HG02763 (cell line): ENCODE measurements around the gene NFAM1.

Experiments used
- ATAC-seq: cut with Tn5 transposase; IDR thresholded peaks from one replicate; pipeline ENCODE4 v1.9.1; 2021; ENCODE audit warnings: mild to moderate bottlenecking, moderate library complexity; ENCODE audit not compliant: unreplicated experiment

NFAM1 gene

DNA sequence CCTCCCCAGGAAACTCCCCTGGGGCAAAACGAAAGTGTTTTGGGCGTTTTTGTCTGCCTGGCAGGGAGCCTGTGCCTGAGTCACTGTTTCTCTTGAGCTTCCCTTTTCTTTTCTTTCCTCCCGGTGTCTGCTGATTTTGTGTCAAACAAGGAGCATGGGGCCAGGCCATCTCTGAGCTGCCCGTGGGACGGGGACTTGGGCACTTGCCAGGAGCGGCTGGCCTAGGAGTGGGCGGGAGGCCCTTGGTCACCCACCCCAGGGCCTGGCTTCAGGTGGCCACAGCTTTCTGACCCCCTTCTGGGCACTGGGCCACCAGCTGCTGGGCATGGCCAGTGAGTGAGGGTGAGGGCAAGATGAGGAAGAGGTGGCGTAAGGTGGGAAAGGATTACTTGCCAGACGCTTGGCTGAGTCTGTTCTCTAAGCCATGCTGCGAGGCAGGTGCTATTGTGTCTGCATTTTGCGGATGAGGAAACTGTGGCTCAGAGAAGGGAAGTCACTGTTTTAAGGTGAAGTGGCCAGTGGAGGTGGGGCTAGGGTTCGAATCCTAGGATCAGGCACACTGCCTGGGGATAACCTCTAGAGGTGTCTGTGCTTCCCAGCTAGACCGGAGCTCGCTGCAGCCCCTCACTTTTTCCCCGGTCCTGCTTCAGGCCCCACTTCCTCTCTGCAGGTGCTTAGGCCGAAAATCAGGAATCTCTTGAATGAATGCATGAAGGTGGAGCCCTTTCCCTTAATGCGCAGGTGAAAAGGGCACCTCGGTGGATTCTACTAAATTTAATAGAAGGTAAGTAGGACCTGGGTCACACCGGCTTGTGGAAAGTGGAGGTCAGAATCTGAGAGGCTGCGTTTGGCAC, 7.8 kb upstream of the NFAM1 start:
- ATAC-seq: no peak

DNA sequence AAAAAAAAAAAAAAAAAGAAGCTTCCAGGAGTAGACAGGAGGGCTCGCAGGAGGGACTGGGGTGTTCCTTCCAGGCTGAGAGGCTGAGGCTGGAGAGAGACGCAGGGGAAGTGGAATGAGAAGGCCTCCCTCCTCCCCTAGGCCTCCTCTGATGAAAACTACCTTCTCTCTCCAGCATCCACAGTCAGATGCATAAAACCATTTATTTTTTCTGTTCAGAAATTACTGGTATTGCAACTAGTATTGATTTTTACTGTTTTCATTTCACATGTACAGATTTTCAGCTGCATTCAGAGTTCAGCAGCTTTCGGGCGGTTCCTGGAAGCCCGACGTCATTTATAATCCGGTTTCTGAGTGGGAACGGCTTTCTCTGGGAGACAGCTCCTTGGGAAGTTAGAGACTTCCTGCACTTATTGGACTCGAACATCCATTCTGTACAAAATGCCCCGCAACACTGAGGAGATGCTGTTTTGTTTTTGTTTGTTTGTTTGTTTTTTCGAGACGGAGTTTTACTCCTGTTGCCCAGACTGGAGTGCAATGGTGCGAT, 6.9 kb upstream of the NFAM1 start:
- ATAC-seq: no peak

DNA sequence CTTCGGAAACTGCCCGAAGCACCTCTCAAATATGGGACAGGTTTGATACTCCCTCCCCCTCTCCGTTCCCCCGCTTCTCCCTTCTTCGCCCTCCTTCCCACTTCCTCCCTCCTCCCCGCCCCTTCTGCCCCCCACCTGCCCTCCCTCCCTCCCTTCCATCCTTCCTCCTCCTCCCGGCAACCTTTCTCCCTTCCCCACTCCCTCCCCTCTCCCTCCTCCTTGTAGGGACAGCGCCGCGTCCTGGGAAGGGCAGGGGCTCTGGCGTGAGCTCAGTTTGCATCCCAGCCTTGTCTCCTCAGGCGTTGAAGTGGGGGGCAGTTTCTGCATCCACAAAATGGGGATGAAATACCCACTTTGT, 6.1 kb upstream of the NFAM1 start:
- no peak for ATAC-seq

DNA sequence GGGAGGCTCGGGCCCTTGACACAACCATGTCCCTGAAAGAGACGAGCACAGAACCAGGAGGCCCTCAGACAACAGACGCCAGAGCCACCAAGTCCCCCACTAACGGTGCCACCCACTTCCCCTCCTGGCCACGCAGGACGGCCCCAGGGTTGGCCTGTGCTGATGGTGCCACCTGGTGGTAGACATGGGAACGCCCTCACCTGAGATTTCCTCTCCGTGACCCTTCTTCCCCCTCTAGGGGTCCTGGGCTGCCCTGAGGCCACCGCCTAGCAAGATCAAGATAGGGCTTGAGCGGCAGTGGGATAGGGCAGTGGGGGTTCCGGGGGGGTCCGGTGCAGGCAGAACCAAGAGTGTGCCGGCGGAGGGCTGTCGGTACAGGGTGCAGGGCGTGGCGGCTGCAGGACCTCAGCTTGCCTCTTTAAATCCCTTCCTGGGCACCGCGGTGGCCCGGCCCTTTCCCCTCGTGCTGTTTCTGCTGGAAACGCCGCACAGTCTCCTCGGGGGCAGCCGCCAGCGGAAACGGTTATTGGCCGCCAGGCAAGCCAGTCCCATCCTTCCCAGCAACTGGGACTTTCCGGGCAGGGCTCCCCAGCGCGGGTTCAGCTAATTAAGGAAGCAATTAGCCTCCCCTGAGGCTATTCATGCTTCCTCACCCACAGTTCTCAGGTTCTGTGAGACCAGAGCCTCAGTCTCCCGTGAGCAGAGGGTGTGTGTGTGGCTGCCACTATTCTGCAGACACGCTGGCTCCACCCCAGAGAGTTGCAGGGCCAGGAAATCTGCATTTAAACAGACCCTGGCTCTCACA, 5.5 kb upstream of the NFAM1 start:
- peak; percentile 64 for ATAC-seq

DNA sequence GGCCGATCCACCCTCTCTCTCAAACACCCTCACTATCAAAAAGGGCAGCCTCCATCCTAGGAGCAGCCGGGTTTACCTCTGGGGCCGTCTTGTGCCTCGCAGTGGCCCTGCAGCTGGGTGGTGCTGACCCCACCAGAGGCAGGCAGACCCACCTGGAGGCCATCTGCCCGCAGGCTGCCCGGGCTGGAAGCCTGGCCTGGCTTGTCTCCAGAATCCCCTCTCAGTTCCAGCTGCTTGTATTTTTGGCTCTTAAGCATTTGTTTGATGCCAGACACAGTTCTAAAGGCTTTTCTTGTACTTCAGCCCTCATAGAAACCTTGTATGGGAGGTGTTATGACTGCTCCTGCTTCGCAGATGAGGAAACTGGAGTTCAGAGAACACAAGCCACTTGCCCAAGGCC, 4.2 kb upstream of the NFAM1 start:
- no peak for ATAC-seq

DNA sequence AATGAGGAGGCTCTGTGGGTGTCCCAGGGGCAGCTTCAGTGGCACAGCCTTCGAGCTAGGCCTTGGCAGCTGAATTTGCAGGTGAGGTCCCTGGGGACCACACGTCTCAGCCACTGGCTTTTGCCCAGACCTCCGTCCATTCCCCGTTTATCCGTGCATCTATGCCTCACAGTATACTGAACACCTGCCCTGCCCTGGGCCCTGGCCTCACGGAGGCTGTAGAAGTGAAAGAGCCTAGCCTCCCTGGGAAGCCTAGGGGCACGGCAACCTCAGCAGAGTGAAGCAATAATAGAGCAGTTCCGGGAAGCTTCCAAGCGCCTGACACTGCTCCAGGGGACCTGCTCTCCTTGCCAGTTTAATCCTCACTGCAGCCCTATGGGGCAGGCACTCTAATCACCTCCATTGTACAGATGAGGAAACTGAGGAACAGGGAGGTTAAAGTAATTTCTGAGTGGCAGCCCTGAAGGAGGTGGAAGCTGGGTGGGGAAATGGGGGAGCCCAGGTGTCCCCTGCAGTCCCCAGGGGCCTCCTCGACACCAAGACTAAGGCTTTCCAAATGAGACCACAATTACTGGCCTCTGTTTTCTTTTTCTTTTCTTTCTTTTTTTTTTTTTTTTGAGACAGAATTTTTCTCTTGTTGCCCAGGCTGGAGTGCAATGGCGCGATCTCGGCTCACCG, 2.7 kb upstream of the NFAM1 start:
- no peak for ATAC-seq

DNA sequence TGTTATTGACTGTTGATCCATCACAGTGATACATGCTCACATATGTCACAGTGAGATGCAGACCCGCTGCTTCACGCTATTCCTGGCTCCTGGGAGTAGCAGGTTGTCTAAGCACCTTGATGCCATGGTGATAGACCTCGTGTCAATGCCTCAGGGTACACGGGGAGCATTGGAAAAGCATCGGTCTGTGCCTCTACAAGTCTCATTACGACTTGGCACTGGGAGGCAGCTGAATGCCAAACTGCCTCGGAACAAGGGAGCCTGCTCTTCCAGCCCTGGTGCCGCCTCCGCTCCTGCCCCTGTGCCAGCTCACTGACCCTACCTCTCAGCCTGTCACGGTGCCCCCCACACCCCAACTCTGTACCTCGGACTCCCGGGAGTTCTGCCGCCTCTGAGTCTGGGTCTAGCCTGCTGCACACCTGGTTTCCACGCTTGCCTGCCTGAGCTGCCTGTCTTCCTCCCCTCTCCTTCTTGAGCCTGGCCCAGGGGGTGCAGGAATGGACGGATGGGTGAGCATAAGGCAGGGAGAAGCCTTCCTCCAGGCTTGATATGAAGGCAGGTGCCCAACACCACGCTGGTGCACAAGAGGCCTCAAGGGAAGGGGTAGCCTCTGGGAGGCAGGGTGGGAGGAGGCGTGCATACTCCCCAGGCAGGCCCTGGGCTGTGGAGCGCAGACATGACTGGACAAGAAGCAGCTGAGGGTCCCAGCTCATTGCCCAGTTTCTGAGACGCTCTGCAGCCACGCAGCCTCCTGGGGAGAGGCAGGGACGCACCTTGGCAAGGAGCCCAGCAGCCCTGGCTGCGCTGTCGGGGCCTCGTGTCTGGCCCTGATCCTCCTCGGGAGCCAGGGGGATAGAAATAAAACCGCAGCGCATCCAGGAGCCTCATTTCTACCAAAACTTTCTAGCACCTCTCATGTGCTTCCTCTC, 1.8 kb upstream of the NFAM1 start:
- ATAC-seq: no peak

DNA sequence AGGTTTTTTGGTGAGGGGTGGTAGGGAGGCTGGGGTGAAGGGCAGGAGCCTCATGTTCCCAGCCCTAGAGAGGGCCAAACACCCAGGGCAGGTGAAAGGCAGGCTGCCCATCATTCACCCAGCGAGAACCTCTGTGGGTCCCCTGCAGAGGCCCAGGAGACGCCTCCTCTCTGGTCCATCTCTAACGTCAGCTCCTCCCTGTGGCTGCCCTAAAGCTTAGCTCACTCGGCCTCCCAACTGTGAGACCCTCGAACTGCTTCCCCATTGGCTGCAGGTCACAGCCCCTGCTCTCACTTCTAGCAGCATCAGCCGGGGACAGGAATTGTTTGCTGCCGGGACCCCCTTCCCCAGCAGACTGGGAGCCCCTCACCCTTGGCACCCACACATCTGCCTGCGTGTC, 615 bp upstream of the NFAM1 start:
- no peak for ATAC-seq

DNA sequence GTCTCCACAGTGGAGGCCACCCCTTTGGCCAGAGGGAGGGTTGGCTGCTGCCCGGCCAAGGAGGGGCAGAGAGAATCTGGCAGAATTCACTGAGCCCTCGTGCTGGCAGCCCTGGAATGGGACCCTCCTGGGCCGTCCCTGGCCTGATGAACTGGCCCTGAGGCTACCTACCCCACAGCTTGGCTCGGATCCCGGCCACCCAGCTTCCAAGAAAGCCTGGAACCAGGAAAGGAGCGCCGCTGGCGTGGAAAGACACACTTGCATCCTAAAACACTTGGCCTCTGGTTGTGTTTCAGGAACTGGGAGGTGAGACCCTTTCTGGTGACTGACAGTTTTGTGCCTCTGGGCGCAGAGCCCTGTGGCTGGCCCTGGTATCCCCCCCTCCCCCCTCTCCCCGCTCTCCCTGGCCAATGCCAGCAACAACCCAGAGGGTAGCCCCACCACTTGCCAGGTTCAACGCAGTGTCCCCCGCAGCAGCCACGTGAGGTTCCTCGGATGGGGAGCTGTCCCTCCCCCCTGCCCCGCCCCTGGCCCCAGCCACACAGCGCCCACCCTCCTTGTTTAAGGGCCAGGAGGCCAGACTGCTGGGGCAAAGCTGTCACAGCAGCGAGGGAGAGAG, 693 bp downstream of the NFAM1 start:
- ATAC-seq: no peak

DNA sequence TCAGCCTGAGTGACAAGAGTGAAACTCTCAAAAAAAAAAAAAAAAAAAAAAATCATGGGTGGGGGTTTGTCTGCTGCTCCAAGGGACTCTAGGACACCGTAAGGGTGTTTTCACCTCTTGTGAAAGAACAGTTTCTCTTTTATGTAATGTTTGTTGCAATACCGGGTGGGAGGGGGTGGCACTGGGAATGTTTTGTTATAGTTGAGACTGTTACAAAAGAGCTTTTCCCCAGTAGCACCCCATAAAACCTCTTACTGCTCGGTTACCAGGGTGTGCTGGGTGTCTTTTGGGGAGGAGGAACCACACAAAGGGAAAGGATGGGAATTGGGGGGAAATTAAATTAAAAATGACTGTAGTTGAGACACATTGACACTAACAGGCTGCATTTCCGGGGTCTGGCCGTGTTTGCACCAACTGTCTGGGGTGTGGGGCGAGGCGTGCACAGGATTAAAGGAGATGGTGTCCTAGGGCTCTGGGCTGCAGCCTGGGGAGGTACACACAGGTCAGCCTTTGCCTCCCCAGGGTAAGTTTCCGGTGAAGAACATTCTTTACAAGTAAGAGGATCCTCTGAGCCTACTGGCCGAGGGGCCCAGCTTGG, 1.6 kb downstream of the NFAM1 start:
- ATAC-seq: no peak

DNA sequence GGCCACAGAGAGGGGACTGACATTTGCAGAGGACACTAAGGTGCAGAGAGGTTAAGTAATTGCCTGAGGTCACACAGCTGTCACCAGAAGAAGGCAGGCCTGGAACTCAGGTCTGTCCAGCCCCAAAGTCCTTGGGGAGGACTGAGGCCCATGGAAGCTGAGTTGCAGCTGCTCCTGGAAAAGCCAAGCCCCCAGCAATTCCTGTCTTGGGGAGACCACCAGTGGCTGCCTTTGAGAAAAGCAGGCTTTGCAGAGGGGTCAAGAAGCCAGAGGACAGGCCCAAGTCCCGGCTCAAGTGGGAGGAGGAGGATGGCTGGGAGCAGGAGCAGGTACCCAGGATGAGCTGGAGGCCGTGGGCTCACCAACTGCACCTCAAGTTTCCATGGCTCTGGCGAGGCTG, 3.4 kb downstream of the NFAM1 start:
- ATAC-seq: no peak

DNA sequence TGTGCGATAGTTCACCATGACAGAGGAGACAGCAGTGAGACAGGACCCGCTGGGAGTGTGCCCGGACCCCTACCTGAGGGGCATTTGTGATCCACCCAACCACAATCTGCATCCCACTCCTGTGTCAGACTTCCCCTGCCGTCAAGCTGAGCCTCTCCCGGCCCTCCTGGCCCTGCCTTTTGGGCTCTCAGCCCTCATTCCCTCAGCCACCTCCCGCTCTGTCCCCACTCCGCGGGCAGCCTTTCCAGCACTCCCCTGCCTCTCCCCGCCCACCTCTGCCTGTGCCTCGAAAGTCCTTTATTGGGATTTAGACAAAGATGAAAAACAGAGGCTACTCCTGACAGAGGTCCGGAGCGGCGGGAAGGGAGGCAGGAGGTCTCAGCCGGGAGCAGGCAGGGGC, 4.2 kb downstream of the NFAM1 start:
- ATAC-seq: no peak

DNA sequence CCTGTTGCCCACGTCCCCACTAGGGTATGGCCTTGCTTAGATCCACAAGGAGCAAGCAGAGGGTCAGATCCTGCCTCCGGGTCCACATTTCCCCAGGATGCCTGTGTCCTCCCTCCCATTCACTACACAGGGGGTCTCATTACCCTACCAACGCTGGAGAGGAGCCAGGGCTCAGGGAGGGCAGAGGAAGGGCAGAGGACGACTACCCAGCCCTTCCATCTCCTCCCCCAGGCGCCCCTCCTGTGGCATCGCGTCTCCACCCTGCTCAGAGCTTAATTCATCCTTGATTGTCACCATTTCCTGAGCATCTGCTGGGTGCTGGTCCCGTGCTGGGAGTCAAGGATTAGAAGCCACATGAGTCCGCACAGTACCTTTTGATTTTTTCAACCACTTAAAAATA, 5.0 kb downstream of the NFAM1 start:
- no peak for ATAC-seq

DNA sequence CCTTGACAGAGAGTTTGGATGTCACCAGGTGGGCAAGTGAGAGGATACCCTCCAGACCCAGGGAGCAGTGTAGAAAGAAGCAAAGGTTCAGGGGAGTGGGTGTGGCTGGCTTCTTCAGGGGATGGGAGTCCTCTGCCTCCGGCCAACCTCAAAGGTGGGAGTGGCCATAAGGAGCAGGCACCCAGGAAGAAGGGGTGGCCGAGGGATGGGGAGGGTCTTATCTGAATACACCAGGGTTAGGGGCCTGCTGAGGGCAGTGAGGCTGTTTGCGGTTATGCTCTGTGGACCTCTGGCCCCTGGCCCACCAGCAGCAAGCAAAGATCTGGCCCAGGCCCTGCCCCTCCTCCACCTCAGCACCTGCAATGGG, 6.2 kb downstream of the NFAM1 start:
- ATAC-seq: no peak

DNA sequence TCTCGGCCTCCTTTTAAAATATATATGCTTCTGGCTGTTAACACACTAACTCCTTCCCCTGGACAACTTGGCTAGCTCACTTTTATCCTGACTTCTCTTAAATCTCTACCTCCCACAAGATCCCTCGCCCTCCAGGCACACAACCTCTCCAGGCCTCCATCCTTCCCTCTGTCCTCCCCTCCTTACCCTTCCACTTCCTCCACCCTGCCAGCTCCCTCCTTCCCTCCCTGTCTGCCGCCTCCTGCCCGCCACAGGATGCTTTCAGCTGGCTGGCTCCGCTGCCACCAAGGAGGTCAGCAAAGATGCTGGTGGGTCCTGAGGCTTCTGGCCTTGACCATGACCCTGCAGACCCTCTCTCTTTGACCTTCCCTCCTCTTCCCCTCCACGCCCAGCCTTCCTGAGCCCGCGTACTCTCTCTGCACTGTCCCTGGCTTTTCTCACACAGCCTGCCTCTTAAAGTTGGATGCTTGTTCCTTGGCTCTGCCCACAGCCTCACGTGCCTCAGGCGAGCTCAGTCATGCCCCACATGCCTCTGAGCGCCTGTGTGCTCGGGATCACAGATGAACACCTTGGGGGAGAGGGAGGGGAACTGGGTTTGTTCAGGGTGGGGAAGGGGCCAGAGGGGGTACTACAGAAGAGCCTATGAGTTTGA, 6.7 kb downstream of the NFAM1 start:
- no peak for ATAC-seq

DNA sequence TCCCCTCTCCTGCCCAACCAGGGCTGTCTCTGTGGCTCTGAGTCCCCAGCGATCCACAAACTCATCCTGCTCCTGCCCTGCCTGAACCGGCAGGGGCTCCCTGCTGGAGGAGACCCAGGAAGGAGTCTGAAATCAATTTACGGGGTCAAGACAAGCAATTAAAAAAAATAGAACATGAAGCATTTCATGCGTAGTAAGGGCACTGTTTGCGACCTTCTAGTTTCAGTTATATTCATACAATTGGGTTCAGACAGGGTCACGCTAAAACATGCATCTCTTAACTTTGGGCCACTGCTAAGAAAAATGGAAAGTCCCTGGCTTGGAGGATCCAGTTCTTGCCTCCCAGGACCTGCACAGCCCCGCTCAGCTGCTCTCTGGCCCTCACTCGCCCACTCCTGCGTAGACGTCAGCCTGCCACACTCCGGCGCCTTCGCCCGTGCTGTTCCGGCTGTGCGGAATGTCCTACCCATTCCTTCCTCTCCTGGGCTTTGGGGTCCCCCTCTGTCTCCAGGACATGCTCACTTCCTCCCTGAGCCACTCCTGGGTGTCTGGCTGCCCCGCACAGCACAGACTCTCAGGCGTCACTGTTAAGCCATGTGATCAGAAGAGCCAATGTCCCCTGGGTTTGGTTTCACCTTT, 12.8 kb downstream of the NFAM1 start:
- no peak for ATAC-seq

DNA sequence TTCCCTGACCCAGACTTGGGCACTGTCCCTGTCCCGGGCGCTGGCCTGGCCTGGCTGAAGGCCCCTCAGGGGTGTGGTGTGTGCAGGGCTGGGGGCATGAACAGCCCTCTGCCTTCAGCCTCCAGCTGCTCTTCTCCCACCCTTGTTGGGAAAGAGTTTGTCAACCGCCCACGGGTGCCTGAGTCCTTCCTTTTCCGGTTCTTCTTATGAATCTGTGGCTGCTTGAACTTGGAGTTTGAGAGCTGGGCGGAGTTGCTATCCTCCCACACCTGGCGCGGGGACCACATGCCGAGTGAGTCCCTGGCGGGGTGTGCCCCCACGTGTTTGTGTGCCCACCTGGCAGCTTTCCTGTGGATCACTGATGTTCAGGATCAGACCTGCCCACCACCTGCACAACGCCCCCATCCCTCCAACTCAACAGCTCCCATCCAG, 13.4 kb downstream of the NFAM1 start:
- no peak for ATAC-seq

DNA sequence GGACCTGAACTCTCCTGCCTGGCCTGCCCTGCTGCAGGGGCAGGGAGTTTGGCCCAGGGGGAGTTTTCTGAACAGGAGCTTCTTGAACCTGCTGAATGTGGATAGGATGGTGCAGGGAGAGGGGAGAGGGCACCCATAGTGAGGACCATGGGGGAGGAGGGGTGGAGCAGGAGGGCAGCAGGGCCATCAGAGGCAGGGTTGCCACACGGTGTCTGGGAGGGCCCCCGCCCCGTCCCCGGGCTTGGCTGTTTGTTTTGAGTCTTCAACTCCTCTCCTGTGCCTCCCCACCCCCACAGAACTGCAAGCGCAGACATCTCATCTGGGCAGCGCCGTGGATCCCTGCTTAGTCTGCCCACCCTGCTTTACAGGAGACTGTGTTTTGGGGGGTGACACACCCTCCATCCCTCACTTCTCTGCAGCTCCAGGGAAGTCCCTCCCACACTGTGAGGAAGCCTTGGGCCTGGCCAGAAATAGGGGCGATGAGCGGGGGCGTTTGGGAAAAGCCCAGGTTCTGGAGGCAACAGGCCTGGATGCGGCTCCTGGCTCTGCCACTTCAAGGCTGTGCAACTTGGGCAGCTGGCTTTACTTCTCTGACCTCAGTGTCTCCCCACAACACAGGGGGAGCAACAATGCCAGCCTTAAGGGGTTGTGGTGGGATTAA, 14.4 kb downstream of the NFAM1 start:
- no peak for ATAC-seq
